ENCODE data around the gene MAPK10. TPM values are rescaled to one million over a fixed set of nuclear protein-coding genes. Genes with fewer than 3 reads are reported as not detected.

MAPK10 gene
- total and polyA plus RNA-seq, 9 of the 15 experiments (the other 6 are each of a cell fraction or from before 2014, with no cell fraction given): 0.10 to 0.53 (median 0.18) TPM; not detected in 4

DNA sequence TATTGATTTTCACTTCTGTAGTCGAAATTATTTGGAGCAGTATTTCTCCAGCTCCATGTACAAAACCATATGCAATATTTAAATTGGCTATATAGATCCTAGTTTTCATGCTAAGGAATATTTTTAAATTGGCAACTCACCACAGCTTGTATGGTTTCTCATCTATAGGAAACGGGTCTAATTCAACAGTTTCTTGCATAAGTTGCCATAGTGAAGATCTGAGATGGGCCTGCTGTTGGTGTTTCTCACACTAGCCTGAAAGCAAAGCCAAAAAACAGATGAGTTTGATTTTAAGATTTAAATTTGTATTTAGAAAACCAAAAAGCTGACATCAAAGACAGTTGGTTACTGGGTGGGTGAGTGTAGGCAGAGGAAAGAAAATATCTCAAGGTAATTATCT lies 5.5 kb downstream of the MAPK10 start:
- no peak overlapping the region for H3K4me3 ChIP-seq
- H3K36me3 ChIP-seq (ENCODE audit: control insufficient read depth, insufficient read depth, low read length): no peaks in the 10 kb centered on the region
- 0% methylated on average over 2 of the region's 2 CpGs for WGBS (ENCODE audit: insufficient coverage, low coverage, missing lambda C conversion rate)
- no peak for DNase-seq (ENCODE audit: extremely low read depth in 1 of 4, low spot score in 3 of 4)
- H4K20me1 ChIP-seq (replicated peaks; ENCODE audit: control insufficient read depth, insufficient read depth, low read length): no peaks in the 10 kb centered on the region
- in situ Hi-C loops (cut with MboI): no loop called here
- POLR2A ChIA-PET: interaction anchor here (0.7 kb wide), 1 partner anchor 10 kb away, joined by 3 read pairs; no protein-coding TSS in a partner anchor
- H3K4me2 ChIP-seq (ENCODE audit: insufficient read depth, low read length): no peak overlapping the region
- H3K9ac ChIP-seq (ENCODE audit: insufficient read depth in 1 of 2, low read depth in 2 of 2, low read length in 2 of 2): no peak overlapping the region
- no peak for FAIRE-seq
- H3K4me1 ChIP-seq (replicated peaks in 1 of 2; ENCODE audit: control insufficient read depth in 2 of 2, insufficient read depth in 2 of 2, low read length in 2 of 2): no peaks in the 10 kb centered on the region
- no TSS peak for BruUV-seq (replicated peaks)
- ATAC-seq: no peak
- H2AFZ ChIP-seq (ENCODE audit: low read depth, low read length): no peak overlapping the region
- H3K9me1 ChIP-seq (ENCODE audit: control insufficient read depth, insufficient read depth, low read length): no peaks in the 10 kb centered on the region
- H3K27ac ChIP-seq (ENCODE audit: extremely low read depth, low read depth, low read length): no peak overlapping the region
- H3K9me3 ChIP-seq (replicated peaks; ENCODE audit: control insufficient read depth, insufficient read depth, low read depth, low read length): no peaks in the 10 kb centered on the region
- no peaks in the 10 kb centered on the region for H3K27me3 ChIP-seq (ENCODE audit: control insufficient read depth in 2 of 2, insufficient read depth in 2 of 2, low read length in 2 of 2)
- intact Hi-C loops (cut with micrococcal nuclease): no loop called here
- CTCF ChIA-PET (ENCODE audit: low intra/inter-chr PET ratio): no interaction called here
- H3K79me2 ChIP-seq (ENCODE audit: control insufficient read depth, insufficient read depth, low read length): no peaks in the 10 kb centered on the region
- TF ChIP-seq YBX1 (IDR thresholded peaks at IDR 0.05): no peak
- no peak for TF ChIP-seq ZNF197 (CRISPR knock-in tag; IDR thresholded peaks at IDR 0.05; ENCODE audit: low read depth)
- no peak for TF ChIP-seq ZC3H8 (IDR thresholded peaks at IDR 0.05)
- no peak for TF ChIP-seq STAT5B (CRISPR knock-in tag; IDR thresholded peaks at IDR 0.05)
- no peak for TF ChIP-seq ZNF77 (CRISPR knock-in tag; IDR thresholded peaks at IDR 0.05)
- no peak for TF ChIP-seq KLF13 (tag; IDR thresholded peaks at IDR 0.05; ENCODE audit: borderline replicate concordance, low read depth)
- no peak for TF ChIP-seq NUFIP1 (IDR thresholded peaks at IDR 0.05; ENCODE audit: partially characterized antibody)
- TF ChIP-seq, protein P1, sequence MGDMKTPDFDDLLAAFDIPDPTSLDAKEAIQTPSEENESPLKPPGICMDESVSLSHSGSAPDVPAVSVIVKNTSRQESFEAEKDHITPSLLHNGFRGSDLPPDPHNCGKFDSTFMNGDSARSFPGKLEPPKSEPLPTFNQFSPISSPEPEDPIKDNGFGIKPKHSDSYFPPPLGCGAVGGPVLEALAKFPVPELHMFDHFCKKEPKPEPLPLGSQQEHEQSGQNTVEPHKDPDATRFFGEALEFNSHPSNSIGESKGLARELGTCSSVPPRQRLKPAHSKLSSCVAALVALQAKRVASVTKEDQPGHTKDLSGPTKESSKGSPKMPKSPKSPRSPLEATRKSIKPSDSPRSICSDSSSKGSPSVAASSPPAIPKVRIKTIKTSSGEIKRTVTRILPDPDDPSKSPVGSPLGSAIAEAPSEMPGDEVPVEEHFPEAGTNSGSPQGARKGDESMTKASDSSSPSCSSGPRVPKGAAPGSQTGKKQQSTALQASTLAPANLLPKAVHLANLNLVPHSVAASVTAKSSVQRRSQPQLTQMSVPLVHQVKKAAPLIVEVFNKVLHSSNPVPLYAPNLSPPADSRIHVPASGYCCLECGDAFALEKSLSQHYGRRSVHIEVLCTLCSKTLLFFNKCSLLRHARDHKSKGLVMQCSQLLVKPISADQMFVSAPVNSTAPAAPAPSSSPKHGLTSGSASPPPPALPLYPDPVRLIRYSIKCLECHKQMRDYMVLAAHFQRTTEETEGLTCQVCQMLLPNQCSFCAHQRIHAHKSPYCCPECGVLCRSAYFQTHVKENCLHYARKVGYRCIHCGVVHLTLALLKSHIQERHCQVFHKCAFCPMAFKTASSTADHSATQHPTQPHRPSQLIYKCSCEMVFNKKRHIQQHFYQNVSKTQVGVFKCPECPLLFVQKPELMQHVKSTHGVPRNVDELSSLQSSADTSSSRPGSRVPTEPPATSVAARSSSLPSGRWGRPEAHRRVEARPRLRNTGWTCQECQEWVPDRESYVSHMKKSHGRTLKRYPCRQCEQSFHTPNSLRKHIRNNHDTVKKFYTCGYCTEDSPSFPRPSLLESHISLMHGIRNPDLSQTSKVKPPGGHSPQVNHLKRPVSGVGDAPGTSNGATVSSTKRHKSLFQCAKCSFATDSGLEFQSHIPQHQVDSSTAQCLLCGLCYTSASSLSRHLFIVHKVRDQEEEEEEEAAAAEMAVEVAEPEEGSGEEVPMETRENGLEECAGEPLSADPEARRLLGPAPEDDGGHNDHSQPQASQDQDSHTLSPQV (IDR thresholded peaks at IDR 0.05): no peak
- no peak for TF ChIP-seq CREBBP (IDR thresholded peaks at IDR 0.05; ENCODE audit: low read depth, low read length)
- TF ChIP-seq, protein P2, sequence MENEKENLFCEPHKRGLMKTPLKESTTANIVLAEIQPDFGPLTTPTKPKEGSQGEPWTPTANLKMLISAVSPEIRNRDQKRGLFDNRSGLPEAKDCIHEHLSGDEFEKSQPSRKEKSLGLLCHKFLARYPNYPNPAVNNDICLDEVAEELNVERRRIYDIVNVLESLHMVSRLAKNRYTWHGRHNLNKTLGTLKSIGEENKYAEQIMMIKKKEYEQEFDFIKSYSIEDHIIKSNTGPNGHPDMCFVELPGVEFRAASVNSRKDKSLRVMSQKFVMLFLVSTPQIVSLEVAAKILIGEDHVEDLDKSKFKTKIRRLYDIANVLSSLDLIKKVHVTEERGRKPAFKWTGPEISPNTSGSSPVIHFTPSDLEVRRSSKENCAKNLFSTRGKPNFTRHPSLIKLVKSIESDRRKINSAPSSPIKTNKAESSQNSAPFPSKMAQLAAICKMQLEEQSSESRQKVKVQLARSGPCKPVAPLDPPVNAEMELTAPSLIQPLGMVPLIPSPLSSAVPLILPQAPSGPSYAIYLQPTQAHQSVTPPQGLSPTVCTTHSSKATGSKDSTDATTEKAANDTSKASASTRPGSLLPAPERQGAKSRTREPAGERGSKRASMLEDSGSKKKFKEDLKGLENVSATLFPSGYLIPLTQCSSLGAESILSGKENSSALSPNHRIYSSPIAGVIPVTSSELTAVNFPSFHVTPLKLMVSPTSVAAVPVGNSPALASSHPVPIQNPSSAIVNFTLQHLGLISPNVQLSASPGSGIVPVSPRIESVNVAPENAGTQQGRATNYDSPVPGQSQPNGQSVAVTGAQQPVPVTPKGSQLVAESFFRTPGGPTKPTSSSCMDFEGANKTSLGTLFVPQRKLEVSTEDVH (IDR thresholded peaks at IDR 0.05; ENCODE audit: low read depth, partially characterized antibody): no peak
- TF ChIP-seq, protein P3, sequence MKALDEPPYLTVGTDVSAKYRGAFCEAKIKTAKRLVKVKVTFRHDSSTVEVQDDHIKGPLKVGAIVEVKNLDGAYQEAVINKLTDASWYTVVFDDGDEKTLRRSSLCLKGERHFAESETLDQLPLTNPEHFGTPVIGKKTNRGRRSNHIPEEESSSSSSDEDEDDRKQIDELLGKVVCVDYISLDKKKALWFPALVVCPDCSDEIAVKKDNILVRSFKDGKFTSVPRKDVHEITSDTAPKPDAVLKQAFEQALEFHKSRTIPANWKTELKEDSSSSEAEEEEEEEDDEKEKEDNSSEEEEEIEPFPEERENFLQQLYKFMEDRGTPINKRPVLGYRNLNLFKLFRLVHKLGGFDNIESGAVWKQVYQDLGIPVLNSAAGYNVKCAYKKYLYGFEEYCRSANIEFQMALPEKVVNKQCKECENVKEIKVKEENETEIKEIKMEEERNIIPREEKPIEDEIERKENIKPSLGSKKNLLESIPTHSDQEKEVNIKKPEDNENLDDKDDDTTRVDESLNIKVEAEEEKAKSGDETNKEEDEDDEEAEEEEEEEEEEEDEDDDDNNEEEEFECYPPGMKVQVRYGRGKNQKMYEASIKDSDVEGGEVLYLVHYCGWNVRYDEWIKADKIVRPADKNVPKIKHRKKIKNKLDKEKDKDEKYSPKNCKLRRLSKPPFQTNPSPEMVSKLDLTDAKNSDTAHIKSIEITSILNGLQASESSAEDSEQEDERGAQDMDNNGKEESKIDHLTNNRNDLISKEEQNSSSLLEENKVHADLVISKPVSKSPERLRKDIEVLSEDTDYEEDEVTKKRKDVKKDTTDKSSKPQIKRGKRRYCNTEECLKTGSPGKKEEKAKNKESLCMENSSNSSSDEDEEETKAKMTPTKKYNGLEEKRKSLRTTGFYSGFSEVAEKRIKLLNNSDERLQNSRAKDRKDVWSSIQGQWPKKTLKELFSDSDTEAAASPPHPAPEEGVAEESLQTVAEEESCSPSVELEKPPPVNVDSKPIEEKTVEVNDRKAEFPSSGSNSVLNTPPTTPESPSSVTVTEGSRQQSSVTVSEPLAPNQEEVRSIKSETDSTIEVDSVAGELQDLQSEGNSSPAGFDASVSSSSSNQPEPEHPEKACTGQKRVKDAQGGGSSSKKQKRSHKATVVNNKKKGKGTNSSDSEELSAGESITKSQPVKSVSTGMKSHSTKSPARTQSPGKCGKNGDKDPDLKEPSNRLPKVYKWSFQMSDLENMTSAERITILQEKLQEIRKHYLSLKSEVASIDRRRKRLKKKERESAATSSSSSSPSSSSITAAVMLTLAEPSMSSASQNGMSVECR (CRISPR knock-in tag; IDR thresholded peaks at IDR 0.05): no peak
- no peak for TF ChIP-seq BRD4 (IDR thresholded peaks at IDR 0.05)
- no peak for TF ChIP-seq SMARCA5 (IDR thresholded peaks at IDR 0.05)
